ENCODE measurements around the gene ASMT.

ASMT gene

DNA sequence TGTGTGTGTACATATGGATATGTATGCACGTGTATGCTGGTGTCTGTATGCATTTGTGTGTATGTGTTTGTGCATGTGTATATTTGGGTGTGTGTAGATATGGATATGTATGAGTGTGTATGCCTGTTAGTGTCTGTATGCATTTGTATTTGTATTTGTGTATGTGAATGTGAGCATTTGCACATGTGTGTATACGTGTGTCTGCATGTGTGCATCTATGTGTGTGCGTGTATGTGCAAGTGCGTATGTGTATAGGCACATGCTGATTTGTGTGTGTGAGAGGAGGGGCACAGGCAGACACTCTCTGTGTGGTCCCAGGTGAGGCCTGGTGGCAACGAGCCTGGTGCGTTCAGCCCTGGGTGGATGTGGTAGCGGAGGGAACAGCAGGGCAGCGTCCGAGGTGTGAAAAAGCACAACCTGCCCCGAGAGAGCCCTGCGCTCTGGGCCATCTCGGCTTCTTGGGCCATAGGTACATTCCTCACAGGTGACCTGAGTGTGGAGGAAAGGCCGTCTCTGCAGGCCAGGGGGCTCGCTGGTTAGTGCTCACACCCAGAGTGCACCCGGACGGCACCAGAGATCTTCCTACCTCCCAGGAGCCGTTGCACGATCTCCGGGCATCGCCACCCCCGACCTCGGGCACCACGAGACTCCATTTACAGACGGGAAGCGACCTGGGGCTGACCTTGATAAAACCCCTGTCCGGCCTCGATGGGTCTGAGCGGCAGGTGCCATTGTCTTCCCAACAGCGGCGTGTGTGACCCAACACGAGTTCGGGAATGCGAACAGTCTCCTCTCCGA lies 45.0 kb downstream of the ASMT start:
- TF ChIP-seq, protein P1, sequence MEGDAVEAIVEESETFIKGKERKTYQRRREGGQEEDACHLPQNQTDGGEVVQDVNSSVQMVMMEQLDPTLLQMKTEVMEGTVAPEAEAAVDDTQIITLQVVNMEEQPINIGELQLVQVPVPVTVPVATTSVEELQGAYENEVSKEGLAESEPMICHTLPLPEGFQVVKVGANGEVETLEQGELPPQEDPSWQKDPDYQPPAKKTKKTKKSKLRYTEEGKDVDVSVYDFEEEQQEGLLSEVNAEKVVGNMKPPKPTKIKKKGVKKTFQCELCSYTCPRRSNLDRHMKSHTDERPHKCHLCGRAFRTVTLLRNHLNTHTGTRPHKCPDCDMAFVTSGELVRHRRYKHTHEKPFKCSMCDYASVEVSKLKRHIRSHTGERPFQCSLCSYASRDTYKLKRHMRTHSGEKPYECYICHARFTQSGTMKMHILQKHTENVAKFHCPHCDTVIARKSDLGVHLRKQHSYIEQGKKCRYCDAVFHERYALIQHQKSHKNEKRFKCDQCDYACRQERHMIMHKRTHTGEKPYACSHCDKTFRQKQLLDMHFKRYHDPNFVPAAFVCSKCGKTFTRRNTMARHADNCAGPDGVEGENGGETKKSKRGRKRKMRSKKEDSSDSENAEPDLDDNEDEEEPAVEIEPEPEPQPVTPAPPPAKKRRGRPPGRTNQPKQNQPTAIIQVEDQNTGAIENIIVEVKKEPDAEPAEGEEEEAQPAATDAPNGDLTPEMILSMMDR (conservative IDR thresholded peaks at IDR 0.05) = no peak
- H3K27ac ChIP-seq = no peak overlapping the region

GRCh38 chrX:1661048-1661921 lies 46.4 kb downstream of the ASMT start:
- H3K27ac ChIP-seq = no peak overlapping the region
- TF ChIP-seq, protein P1 (conservative IDR thresholded peaks at IDR 0.05) = no peak

DNA sequence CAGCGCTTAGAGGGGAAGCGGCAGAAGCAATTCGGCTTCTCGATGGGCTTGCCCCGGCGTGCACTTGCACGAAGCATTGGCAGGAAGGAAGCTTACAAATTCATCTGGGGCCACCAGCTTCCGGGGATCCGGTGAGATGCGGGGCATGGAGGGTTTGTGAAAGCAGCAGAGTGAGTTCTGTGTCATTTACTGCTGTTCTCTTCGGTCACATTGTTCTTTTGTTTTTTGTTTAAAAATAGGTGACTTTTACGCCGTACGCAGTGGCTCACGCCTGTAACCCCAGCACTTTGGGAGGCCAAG lies 47.0 kb downstream of the ASMT start:
- H3K27ac ChIP-seq = no peak overlapping the region
- TF ChIP-seq, protein P1 (conservative IDR thresholded peaks at IDR 0.05) = no peak

DNA sequence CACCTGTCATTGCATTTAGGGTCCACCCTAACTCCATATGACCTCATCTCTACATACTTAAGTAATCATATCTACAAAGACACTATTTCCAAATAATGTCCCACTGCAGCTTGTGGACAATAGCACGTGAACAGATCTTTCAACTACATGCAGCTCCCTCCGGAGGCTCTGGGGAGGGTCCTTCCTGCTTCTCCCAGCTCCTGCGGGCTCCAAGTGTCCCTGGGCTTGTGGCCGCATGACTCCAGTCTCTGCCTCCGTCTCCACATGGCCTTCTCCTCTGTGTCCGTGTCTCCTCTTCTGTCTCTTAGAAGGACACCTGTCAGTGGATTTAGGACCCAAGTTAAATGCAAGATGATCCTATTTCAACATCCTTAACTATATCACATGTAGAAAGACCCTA lies 52.7 kb downstream of the ASMT start:
- no peak overlapping the region for H3K27ac ChIP-seq
- TF ChIP-seq, protein P1 (conservative IDR thresholded peaks at IDR 0.05) = no peak

DNA sequence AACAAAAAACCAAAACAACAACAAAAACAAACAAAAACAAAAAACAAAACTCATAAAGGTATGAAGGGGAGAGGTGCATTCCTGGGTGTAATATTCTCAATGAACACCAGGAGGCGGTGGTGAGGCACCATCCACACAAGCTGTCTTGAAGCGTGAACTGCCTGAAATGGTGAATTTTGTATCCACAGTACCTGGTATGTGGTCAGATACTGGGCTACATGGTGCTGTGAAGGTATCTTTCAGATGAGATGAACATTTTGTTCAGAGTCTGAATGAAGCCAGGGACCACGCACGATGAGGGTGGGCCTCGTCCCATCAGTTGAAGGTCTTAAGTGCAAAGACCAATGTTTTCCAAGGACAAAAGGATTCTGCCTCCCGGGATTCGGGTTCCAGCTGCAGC lies 58.5 kb downstream of the ASMT start:
- no peak overlapping the region for H3K27ac ChIP-seq
- TF ChIP-seq, protein P1 (conservative IDR thresholded peaks at IDR 0.05) = peak; percentile 91

- TF ChIP-seq, protein P1 (conservative IDR thresholded peaks at IDR 0.05) = no peak
- no peak overlapping the region for H3K27ac ChIP-seq
Measured at GRCh38 chrX:1676866-1677265, 62.0 kb downstream of the ASMT start.

- TF ChIP-seq, protein P1 (conservative IDR thresholded peaks at IDR 0.05) = no peak
- H3K27ac ChIP-seq = no peak overlapping the region
Measured at GRCh38 chrX:1679238-1679637, 64.4 kb downstream of the ASMT start.

Data from VCaP (cell line).